ENCODE measurements around the gene BRINP3. TPM values are rescaled to one million over a fixed set of nuclear protein-coding genes. Genes with fewer than 3 reads are reported as not detected.
"Not testable (repeated sequence)": the region's sequence is repeated elsewhere in the genome, so short reads cannot be mapped to it uniquely, and the experiment has no call there.

BRINP3 gene
- polyA plus RNA-seq = 34.4 TPM
- long read RNA-seq, donor 1, partial matches to known transcripts = 0 of 1 reads
- long read RNA-seq, donor 1, other reads (novel, unspliced or antisense) = 0 of 1 reads
- long read RNA-seq, donor 2, partial matches to known transcripts = 0 of 3 reads
- long read RNA-seq, donor 2, other reads (novel, unspliced or antisense) = 0 of 3 reads
- long read RNA-seq, donor 3 = 0 reads
- long read RNA-seq, donor 4, partial matches to known transcripts = 0 of 2 reads
- long read RNA-seq, donor 4, other reads (novel, unspliced or antisense) = 0 of 2 reads
- long read RNA-seq, donor 5, partial matches to known transcripts = 0 of 1 reads
- long read RNA-seq, donor 5, other reads (novel, unspliced or antisense) = 0 of 1 reads
- long read RNA-seq, donor 6, partial matches to known transcripts = 0 of 2 reads
- long read RNA-seq, donor 6, other reads (novel, unspliced or antisense) = 0 of 2 reads
- long read RNA-seq, donor 7 = 0 reads
- long read RNA-seq, donor 8, partial matches to known transcripts = 18 of 23 reads
- long read RNA-seq, donor 8, other reads (novel, unspliced or antisense) = 0 of 23 reads
- long read RNA-seq, donor 9, partial matches to known transcripts = 0 of 8 reads
- long read RNA-seq, donor 9, other reads (novel, unspliced or antisense) = 5 of 8 reads
- long read RNA-seq, donor 10, partial matches to known transcripts = 11 of 14 reads
- long read RNA-seq, donor 10, other reads (novel, unspliced or antisense) = 0 of 14 reads
- long read RNA-seq, donor 11, partial matches to known transcripts = 0 of 2 reads
- long read RNA-seq, donor 11, other reads (novel, unspliced or antisense) = 0 of 2 reads

GRCh38 chr1:190477762-190478148 lies at the start of gene BRINP3:
Gene BRINP3 (minus strand): TSS chr1:190477864.
- H3K27me3 ChIP-seq (ENCODE audit: control insufficient read depth, insufficient read depth, low read length) = peaks cover 2% of the 10 kb centered on the region
- peak; percentile 17 to 82 for DNase-seq
- peak within 1 kb of the TSS; percentile 74 for H3K4me3 ChIP-seq (ENCODE audit: low read length)
- no peaks in the 10 kb centered on the region for H3K4me1 ChIP-seq (ENCODE audit: control insufficient read depth, insufficient read depth, low read length)
- H3K9me3 ChIP-seq (ENCODE audit: control insufficient read depth, low read depth, low read length) = no peaks in the 10 kb centered on the region
- H3K36me3 ChIP-seq (ENCODE audit: control insufficient read depth, insufficient read depth, low read length) = no peaks in the 10 kb centered on the region
- 0% methylated on average over 1 of the region's 4 CpGs for WGBS (ENCODE audit: insufficient coverage, low lambda C conversion rate)
- peak within 1 kb of the TSS; percentile 91 for H3K27ac ChIP-seq (ENCODE audit: low read length)

DNA sequence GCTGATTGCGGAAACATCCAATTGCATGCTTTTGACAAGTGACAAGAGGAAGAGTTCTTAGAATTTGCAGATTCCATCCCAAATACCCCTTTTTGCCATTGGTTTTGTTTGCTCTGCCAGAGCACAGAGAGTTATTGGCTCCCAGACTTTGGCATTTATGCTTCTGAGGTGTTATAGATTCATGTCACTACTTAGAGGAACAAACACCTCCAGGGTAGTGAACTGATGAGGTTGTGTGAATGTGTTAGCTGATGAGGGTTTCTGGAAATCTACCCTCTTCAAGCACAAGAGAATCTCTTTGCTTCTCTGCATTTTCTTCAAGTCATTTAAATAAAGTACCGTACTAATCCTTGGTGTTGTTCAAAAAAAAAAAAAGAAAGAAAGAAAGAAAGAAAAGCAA lies 33.9 kb upstream of the BRINP3 start:
- WGBS (ENCODE audit: insufficient coverage, low lambda C conversion rate) = 71% methylated on average over 1 of the region's 2 CpGs
- Histone ChIP-seq H3K27me3 (ENCODE audit: control insufficient read depth, insufficient read depth, low read length) (no peaks in the 10 kb centered on the region), H3K36me3 (ENCODE audit: control insufficient read depth, insufficient read depth, low read length) (no peaks in the 10 kb centered on the region), H3K4me1 (ENCODE audit: control insufficient read depth, insufficient read depth, low read length) (no peaks in the 10 kb centered on the region), H3K4me3 (ENCODE audit: low read length) (no peak overlapping the region), H3K27ac (ENCODE audit: low read length) (no peak overlapping the region), H3K9me3 (ENCODE audit: control insufficient read depth, low read depth, low read length) (no peaks in the 10 kb centered on the region)
- DNase-seq = no peak

GRCh38 chr1:190507357-190507756 lies 29.7 kb upstream of the BRINP3 start:
- WGBS (ENCODE audit: insufficient coverage, low lambda C conversion rate) = 100% methylated on average over 1 of the region's 1 CpG
- no peak overlapping the region for H3K4me3 ChIP-seq (ENCODE audit: low read length)
- no peaks in the 10 kb centered on the region for H3K36me3 ChIP-seq (ENCODE audit: control insufficient read depth, insufficient read depth, low read length)
- no peak overlapping the region for H3K27ac ChIP-seq (ENCODE audit: low read length)
- no peak for DNase-seq
- no peaks in the 10 kb centered on the region for H3K4me1 ChIP-seq (ENCODE audit: control insufficient read depth, insufficient read depth, low read length)
- H3K9me3 ChIP-seq (ENCODE audit: control insufficient read depth, low read depth, low read length) = no peaks in the 10 kb centered on the region
- H3K27me3 ChIP-seq (ENCODE audit: control insufficient read depth, insufficient read depth, low read length) = no peaks in the 10 kb centered on the region

- not testable (repeated sequence) for H3K4me1 ChIP-seq (ENCODE audit: control insufficient read depth, insufficient read depth, low read length); H3K27me3 ChIP-seq (ENCODE audit: control insufficient read depth, insufficient read depth, low read length); DNase-seq; H3K27ac ChIP-seq (ENCODE audit: low read length); H3K4me3 ChIP-seq (ENCODE audit: low read length); H3K36me3 ChIP-seq (ENCODE audit: control insufficient read depth, insufficient read depth, low read length); H3K9me3 ChIP-seq (ENCODE audit: control insufficient read depth, low read depth, low read length)
- no CpG with 5 or more reads among the region's 3 CpGs for WGBS (ENCODE audit: insufficient coverage, low lambda C conversion rate)
These were observed 26.9 kb upstream of the BRINP3 start for GRCh38 chr1:190504539-190504938.

- Histone ChIP-seq H3K9me3 (ENCODE audit: control insufficient read depth, low read depth, low read length) (no peaks in the 10 kb centered on the region), H3K27me3 (ENCODE audit: control insufficient read depth, insufficient read depth, low read length) (no peaks in the 10 kb centered on the region), H3K27ac (ENCODE audit: low read length) (no peak overlapping the region), H3K36me3 (ENCODE audit: control insufficient read depth, insufficient read depth, low read length) (no peaks in the 10 kb centered on the region), H3K4me1 (ENCODE audit: control insufficient read depth, insufficient read depth, low read length) (no peaks in the 10 kb centered on the region), H3K4me3 (ENCODE audit: low read length) (no peak overlapping the region)
- DNase-seq = no peak
These were observed 19.9 kb upstream of the BRINP3 start for GRCh38 chr1:190497565-190497964.

GRCh38 chr1:190494451-190494850 lies 16.8 kb upstream of the BRINP3 start:
- Histone ChIP-seq H3K27ac (ENCODE audit: low read length) (no peak overlapping the region), H3K4me3 (ENCODE audit: low read length) (no peak overlapping the region), H3K36me3 (ENCODE audit: control insufficient read depth, insufficient read depth, low read length) (no peaks in the 10 kb centered on the region), H3K27me3 (ENCODE audit: control insufficient read depth, insufficient read depth, low read length) (no peaks in the 10 kb centered on the region), H3K9me3 (ENCODE audit: control insufficient read depth, low read depth, low read length) (no peaks in the 10 kb centered on the region), H3K4me1 (ENCODE audit: control insufficient read depth, insufficient read depth, low read length) (no peaks in the 10 kb centered on the region)
- no peak for DNase-seq
- 92% methylated on average over 2 of the region's 4 CpGs for WGBS (ENCODE audit: insufficient coverage, low lambda C conversion rate)

DNA sequence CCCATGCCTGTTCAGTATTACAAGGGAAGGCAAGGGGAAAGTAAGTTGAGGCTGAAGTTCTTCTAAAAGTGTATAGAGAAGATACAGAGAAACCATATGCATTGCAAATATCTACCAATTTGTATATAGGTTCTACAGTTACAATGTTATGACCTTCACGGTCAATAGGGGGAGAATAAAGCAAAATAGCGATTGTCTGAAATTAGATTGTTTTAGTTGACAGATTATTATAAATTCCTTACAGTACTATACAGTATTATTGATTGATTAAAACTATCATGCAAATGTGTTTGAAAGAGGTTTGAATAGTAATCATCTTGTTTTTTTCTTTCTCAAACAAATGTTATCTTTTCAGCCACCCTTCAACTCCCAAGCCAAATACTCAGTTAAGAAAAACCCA lies 13.7 kb upstream of the BRINP3 start:
- no peak overlapping the region for H3K27ac ChIP-seq (ENCODE audit: low read length)
- no peak overlapping the region for H3K4me3 ChIP-seq (ENCODE audit: low read length)
- DNase-seq = no peak
- no peaks in the 10 kb centered on the region for H3K4me1 ChIP-seq (ENCODE audit: control insufficient read depth, insufficient read depth, low read length)
- H3K9me3 ChIP-seq (ENCODE audit: control insufficient read depth, low read depth, low read length) = no peaks in the 10 kb centered on the region
- H3K27me3 ChIP-seq (ENCODE audit: control insufficient read depth, insufficient read depth, low read length) = no peaks in the 10 kb centered on the region
- no peaks in the 10 kb centered on the region for H3K36me3 ChIP-seq (ENCODE audit: control insufficient read depth, insufficient read depth, low read length)
- WGBS (ENCODE audit: insufficient coverage, low lambda C conversion rate) = no CpG with 5 or more reads among the region's 2 CpGs

DNA sequence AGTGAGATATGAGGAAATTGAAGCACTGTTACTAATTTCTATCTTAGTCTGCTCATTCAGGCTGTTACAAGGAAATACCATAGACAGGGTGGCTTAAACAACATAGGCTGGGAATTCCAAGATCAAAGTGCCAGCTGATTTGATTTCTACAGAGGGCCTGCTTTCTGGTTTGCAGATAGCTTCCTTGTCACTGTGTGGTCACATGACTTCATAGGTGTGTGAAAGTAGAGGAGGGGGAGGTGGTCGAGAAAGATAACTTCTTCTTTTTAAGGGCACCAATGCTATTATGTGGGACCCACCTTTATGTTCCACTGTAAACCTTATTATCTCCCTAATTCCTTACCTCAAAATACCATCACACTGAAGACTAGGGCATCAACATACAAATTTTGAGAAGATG lies 6.4 kb upstream of the BRINP3 start:
- WGBS (ENCODE audit: insufficient coverage, low lambda C conversion rate) = no CpG with 5 or more reads among the region's 1 CpG

DNA sequence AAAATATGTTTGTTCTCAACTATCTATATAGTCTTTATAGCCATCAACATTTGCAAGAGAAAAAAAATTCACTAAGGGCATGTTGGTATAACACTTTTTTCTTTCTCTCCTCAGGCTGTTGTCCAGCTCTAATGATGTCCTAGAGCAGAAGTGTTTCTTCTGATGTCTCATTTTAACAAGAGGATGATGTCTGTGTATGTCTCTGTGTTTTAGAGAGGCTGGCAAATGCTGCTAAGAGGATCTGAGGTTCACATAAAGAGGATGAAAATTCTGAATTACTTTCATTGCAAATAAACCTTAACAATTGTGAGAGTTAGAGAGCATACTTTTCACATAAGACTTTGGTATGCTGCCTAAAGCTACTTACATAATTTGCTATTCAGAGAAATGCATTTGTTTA lies 2.6 kb upstream of the BRINP3 start:
- DNase-seq = peak in 1 of 2 donors; percentile 56
- Histone ChIP-seq H3K4me3 (ENCODE audit: low read length) (no peak overlapping the region), H3K36me3 (ENCODE audit: control insufficient read depth, insufficient read depth, low read length) (no peaks in the 10 kb centered on the region), H3K27me3 (ENCODE audit: control insufficient read depth, insufficient read depth, low read length) (peaks cover 2% of the 10 kb centered on the region), H3K27ac (ENCODE audit: low read length) (no peak overlapping the region), H3K9me3 (ENCODE audit: control insufficient read depth, low read depth, low read length) (no peaks in the 10 kb centered on the region), H3K4me1 (ENCODE audit: control insufficient read depth, insufficient read depth, low read length) (no peaks in the 10 kb centered on the region)

More for the DNA sequence above, 6.4 kb upstream of the BRINP3 start:
- no peaks in the 10 kb centered on the region for H3K9me3 ChIP-seq (ENCODE audit: control insufficient read depth, low read depth, low read length)
- H3K27ac ChIP-seq (ENCODE audit: low read length) = no peak overlapping the region
- H3K36me3 ChIP-seq (ENCODE audit: control insufficient read depth, insufficient read depth, low read length) = no peaks in the 10 kb centered on the region
- DNase-seq = peak in 1 of 2 donors; percentile 42
- no peak overlapping the region for H3K4me3 ChIP-seq (ENCODE audit: low read length)
- H3K27me3 ChIP-seq (ENCODE audit: control insufficient read depth, insufficient read depth, low read length) = no peaks in the 10 kb centered on the region
- no peaks in the 10 kb centered on the region for H3K4me1 ChIP-seq (ENCODE audit: control insufficient read depth, insufficient read depth, low read length)

- Histone ChIP-seq H3K4me3 (ENCODE audit: low read length) (peak overlapping the region; percentile 74), H3K9me3 (ENCODE audit: control insufficient read depth, low read depth, low read length) (no peaks in the 10 kb centered on the region), H3K27ac (ENCODE audit: low read length) (peak overlapping the region; percentile 91), H3K36me3 (ENCODE audit: control insufficient read depth, insufficient read depth, low read length) (no peaks in the 10 kb centered on the region), H3K27me3 (ENCODE audit: control insufficient read depth, insufficient read depth, low read length) (peaks cover 2% of the 10 kb centered on the region), H3K4me1 (ENCODE audit: control insufficient read depth, insufficient read depth, low read length) (no peaks in the 10 kb centered on the region)
- peak; percentile 34 to 73 for DNase-seq
- WGBS (ENCODE audit: insufficient coverage, low lambda C conversion rate) = no CpG with 5 or more reads among the region's 4 CpGs
These were observed 1.9 kb upstream of the BRINP3 start for GRCh38 chr1:190479516-190479915.

Measured in large intestine (tissue), 12 donors.